ENCODE data around the gene POU3F1. TPM values are rescaled to one million over a fixed set of nuclear protein-coding genes. Genes with fewer than 3 reads are reported as not detected.

Gene POU3F1
- total RNA-seq, 1 donor from 2014 or later, result 16.5 TPM

DNA sequence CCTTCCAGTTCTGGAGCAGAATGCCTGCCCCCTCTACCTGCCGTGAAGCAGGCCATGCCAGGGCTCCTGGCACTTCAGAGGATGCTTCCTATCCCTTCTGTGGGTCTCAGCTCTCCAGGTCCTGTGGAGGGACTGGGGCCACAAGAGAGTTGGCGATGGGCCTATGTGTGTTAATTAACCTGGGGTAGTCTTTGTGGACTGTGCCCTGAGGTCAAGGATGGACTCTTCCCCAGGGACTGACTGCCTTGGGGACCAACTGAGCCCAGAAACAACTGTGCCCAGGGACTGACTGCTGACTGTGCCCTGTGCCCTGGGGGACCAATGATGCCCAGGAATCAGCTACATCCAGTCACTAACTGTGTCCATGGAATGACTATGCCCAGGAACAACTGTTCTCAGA lies 37.5 kb upstream of the POU3F1 start:
- peaks cover 2% of the 10 kb centered on the region for H3K36me3 Mint-ChIP-seq
- TF ChIP-seq, protein P1, sequence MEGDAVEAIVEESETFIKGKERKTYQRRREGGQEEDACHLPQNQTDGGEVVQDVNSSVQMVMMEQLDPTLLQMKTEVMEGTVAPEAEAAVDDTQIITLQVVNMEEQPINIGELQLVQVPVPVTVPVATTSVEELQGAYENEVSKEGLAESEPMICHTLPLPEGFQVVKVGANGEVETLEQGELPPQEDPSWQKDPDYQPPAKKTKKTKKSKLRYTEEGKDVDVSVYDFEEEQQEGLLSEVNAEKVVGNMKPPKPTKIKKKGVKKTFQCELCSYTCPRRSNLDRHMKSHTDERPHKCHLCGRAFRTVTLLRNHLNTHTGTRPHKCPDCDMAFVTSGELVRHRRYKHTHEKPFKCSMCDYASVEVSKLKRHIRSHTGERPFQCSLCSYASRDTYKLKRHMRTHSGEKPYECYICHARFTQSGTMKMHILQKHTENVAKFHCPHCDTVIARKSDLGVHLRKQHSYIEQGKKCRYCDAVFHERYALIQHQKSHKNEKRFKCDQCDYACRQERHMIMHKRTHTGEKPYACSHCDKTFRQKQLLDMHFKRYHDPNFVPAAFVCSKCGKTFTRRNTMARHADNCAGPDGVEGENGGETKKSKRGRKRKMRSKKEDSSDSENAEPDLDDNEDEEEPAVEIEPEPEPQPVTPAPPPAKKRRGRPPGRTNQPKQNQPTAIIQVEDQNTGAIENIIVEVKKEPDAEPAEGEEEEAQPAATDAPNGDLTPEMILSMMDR (IDR thresholded peaks at IDR 0.05), result no peak
- no peaks in the 10 kb centered on the region for H3K9me3 Mint-ChIP-seq
- no peak overlapping the region for H3K9ac ChIP-seq
- no peak for DNase-seq (ENCODE audit: low spot score)
- H2AFZ ChIP-seq (replicated peaks), result no peak overlapping the region
- no peaks in the 10 kb centered on the region for H3K9me3 ChIP-seq (ENCODE audit: low read depth)
- H3K4me1 ChIP-seq, result peaks cover 37% of the 10 kb centered on the region
- no peak overlapping the region for H3K27ac ChIP-seq
- H3K4me3 Mint-ChIP-seq, result no peak overlapping the region
- no peak overlapping the region for H3K4me3 ChIP-seq
- no peaks in the 10 kb centered on the region for H3K36me3 ChIP-seq
- no peak overlapping the region for H3K4me2 ChIP-seq
- H3K4me1 Mint-ChIP-seq, result peaks cover 45% of the 10 kb centered on the region
- peak overlapping the region; percentile 29 for H3K27ac Mint-ChIP-seq
- H3F3A ChIP-seq (ENCODE audit: low read depth), result peaks cover 33% of the 10 kb centered on the region
- H3K27me3 Mint-ChIP-seq (ENCODE audit: insufficient read depth, low read depth), result peaks cover 10% of the 10 kb centered on the region
- H3K79me2 ChIP-seq (ENCODE audit: low read depth), result peaks cover 8% of the 10 kb centered on the region
- H3K27me3 ChIP-seq, result no peaks in the 10 kb centered on the region
- H4K20me1 ChIP-seq (ENCODE audit: low read depth), result peaks cover 61% of the 10 kb centered on the region

DNA sequence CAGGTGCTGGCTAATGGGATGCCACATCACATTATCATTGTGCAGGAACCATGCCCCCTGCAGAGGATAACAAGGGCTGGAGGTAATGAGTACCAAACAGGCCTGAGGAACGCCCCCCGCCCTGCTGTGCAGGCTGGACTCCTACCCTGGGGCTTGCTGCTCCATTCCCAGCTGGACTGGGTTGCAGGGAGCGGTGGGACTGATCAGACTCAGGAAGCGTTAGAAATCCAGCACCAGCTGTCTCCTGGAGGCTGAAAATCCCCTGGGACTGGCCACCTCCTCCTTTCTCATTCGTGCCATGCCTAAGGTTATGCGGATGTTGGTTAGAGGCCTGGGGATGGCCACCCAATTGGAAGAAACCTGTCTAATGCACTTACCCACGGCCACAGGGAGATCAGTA lies 36.9 kb upstream of the POU3F1 start:
- Mint-ChIP-seq H3K27me3 (ENCODE audit: insufficient read depth, low read depth) (peaks cover 10% of the 10 kb centered on the region), H3K4me1 (peaks cover 42% of the 10 kb centered on the region), H3K9me3 (no peaks in the 10 kb centered on the region), H3K36me3 (peaks cover 2% of the 10 kb centered on the region), H3K4me3 (no peak overlapping the region), H3K27ac (peak overlapping the region; percentile 10)
- Histone ChIP-seq H3K4me2 (peak overlapping the region; percentile 55), H3K9me3 (ENCODE audit: low read depth) (no peaks in the 10 kb centered on the region), H3K36me3 (no peaks in the 10 kb centered on the region), H3K79me2 (ENCODE audit: low read depth) (peaks cover 8% of the 10 kb centered on the region), H3K4me1 (peaks cover 35% of the 10 kb centered on the region), H3K4me3 (no peak overlapping the region), H3F3A (ENCODE audit: low read depth) (peaks cover 27% of the 10 kb centered on the region), H4K20me1 (ENCODE audit: low read depth) (peaks cover 55% of the 10 kb centered on the region), H3K9ac (no peak overlapping the region), H3K27ac (no peak overlapping the region), H2AFZ (replicated peaks) (no peak overlapping the region), H3K27me3 (no peaks in the 10 kb centered on the region)
- TF ChIP-seq, protein P1 (IDR thresholded peaks at IDR 0.05), result no peak
- TF ChIP-seq EZH2phosphoT487 (IDR thresholded peaks at IDR 0.05), result no peak
- TF ChIP-seq EZH2 (IDR thresholded peaks at IDR 0.05), result no peak
- DNase-seq (ENCODE audit: low spot score), result peak; percentile 68

DNA sequence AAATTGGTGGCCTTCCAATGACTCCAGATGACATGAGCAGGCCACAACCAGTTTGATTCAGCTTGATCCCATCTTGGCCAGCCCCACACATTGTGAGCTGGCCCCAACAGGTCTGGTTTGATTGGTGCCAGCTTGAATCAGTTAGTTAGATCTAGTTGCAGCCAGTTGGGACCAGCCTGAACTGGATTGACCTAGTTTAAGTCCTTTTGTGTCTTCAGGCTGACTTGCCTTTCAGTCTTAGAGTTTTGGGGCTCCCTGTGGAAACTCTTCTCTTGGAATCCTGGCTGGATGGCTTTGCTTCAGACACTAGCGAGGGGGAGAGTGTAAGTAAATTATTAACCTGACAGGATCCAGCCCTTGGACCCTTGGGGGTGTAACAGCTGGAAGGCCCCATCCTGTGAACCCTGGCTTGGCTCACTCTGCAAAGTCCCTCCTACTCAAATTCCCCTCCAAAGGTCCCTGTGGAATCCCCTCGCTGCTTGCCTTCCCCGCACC lies 36.2 kb upstream of the POU3F1 start:
- Histone ChIP-seq H3K4me2 (peak overlapping the region; percentile 55), H3K4me3 (no peak overlapping the region), H3K9ac (no peak overlapping the region), H4K20me1 (ENCODE audit: low read depth) (peaks cover 52% of the 10 kb centered on the region), H3K9me3 (ENCODE audit: low read depth) (no peaks in the 10 kb centered on the region), H2AFZ (replicated peaks) (no peak overlapping the region), H3K27ac (no peak overlapping the region), H3F3A (ENCODE audit: low read depth) (peaks cover 23% of the 10 kb centered on the region), H3K36me3 (no peaks in the 10 kb centered on the region), H3K79me2 (ENCODE audit: low read depth) (peaks cover 8% of the 10 kb centered on the region), H3K4me1 (peaks cover 27% of the 10 kb centered on the region), H3K27me3 (no peaks in the 10 kb centered on the region)
- H3K9me3 Mint-ChIP-seq, result no peaks in the 10 kb centered on the region
- peaks cover 2% of the 10 kb centered on the region for H3K36me3 Mint-ChIP-seq
- peak; percentile 42 for DNase-seq (ENCODE audit: low spot score)
- H3K4me3 Mint-ChIP-seq, result no peak overlapping the region
- H3K27ac Mint-ChIP-seq, result no peak overlapping the region
- TF ChIP-seq EZH2 (IDR thresholded peaks at IDR 0.05) (no peak), EZH2phosphoT487 (IDR thresholded peaks at IDR 0.05) (no peak)
- TF ChIP-seq, protein P1 (IDR thresholded peaks at IDR 0.05), result no peak
- H3K4me1 Mint-ChIP-seq, result peaks cover 34% of the 10 kb centered on the region
- H3K27me3 Mint-ChIP-seq (ENCODE audit: insufficient read depth, low read depth), result peaks cover 10% of the 10 kb centered on the region

All from neural progenitor cell (in vitro differentiated cells).